Cardiac muscle cell (in vitro differentiated cells and primary cell): ENCODE results near the gene RCVRN. TPM values are rescaled to one million over a fixed set of nuclear protein-coding genes. Genes with fewer than 3 reads are reported as not detected.

Experiments
- DNase-seq, 2 donors: peaks; one replicate each; pipeline versions ENCODE4 v3.0.0 to v3.0.0-alpha.2; 2010 to 2017; ENCODE audit warnings: low read depth in 1 of 2, low spot score in 1 of 2
- H3K27ac ChIP-seq: fragments of 200-600 bp; sonication (generic); 2 replicates; pipeline ENCODE4 v1.5.1; 2016
- H3K27me3 ChIP-seq: fragments of 200-600 bp; sonication (generic); 2 replicates; pipeline ENCODE4 v1.6.0; 2016; ENCODE audit warnings: control low read depth
- H3K36me3 ChIP-seq: fragments of 200-600 bp; sonication (generic); 2 replicates; pipeline ENCODE4 v1.5.1; 2016; ENCODE audit warnings: control low read depth
- H3K4me1 ChIP-seq: fragments of 200-600 bp; sonication (generic); 2 replicates; pipeline ENCODE4 v1.8.1; 2017; ENCODE audit warnings: low read depth, mild to moderate bottlenecking, mixed run types
- H3K4me3 ChIP-seq: fragments of 200-600 bp; sonication (generic); 2 replicates; pipeline ENCODE4 v1.5.1; 2016; ENCODE audit warnings: mild to moderate bottlenecking
- H3K9me3 ChIP-seq: fragments of 200-600 bp; sonication (generic); 2 replicates; pipeline ENCODE4 v1.5.1; 2017; ENCODE audit warnings: low read depth, mild to moderate bottlenecking, control low read depth
- polyA plus RNA-seq: library from polyadenylated mRNA; unstranded; fragments of >200 nt; fragmentation: Nextera tagmentation; extraction: Ambion mirVana; gene quantifications from 2 replicates; pipeline ENCODE4 v1.2.1, GENCODE V29; 2016
- total RNA-seq: library from RNA; depleted of rRNA; stranded (reverse); fragments of >200 nt; gene quantifications from 2 replicates; pipeline ENCODE4 v1.2.3, GENCODE V29; 2016
- TF ChIP-seq, protein P1 (sequence below): IDR thresholded peaks from 2 replicates; pipeline ENCODE4 v1.5.1; 2012; ENCODE audit warnings: low read depth, mild to moderate bottlenecking, low read length

RCVRN gene
- total and polyA plus RNA-seq, 2 experiments from 2014 or later, result 0.06 TPM; not detected in 1

DNA sequence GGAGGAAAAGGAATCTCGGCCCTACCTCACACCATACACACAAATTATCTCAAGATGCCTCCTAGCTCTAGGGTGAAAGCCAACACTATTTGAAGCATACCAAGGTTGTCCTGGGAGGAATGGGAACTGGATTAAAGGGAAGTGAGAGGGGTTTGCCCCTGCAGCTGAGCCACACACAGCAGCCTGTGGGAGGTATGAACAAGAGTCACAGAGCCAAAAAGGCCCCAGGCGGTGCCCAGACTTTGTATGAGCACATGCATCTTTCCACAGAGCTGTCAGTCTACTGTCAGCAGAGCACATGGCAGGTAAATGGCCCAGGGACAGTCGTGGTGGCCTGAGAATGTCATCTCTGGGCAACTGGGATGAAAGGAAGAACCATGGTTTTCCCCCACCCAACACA is 31.0 kb upstream of the RCVRN start:
- Histone ChIP-seq H3K4me1 (no peaks in the 10 kb centered on the region), H3K27me3 (no peaks in the 10 kb centered on the region), H3K4me3 (no peak overlapping the region), H3K27ac (no peak overlapping the region), H3K9me3 (no peaks in the 10 kb centered on the region), H3K36me3 (no peaks in the 10 kb centered on the region)
- TF ChIP-seq, protein P1, sequence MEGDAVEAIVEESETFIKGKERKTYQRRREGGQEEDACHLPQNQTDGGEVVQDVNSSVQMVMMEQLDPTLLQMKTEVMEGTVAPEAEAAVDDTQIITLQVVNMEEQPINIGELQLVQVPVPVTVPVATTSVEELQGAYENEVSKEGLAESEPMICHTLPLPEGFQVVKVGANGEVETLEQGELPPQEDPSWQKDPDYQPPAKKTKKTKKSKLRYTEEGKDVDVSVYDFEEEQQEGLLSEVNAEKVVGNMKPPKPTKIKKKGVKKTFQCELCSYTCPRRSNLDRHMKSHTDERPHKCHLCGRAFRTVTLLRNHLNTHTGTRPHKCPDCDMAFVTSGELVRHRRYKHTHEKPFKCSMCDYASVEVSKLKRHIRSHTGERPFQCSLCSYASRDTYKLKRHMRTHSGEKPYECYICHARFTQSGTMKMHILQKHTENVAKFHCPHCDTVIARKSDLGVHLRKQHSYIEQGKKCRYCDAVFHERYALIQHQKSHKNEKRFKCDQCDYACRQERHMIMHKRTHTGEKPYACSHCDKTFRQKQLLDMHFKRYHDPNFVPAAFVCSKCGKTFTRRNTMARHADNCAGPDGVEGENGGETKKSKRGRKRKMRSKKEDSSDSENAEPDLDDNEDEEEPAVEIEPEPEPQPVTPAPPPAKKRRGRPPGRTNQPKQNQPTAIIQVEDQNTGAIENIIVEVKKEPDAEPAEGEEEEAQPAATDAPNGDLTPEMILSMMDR, result no peak
- no peak for DNase-seq

GRCh38 chr17:9935408-9935807 is 30.3 kb upstream of the RCVRN start:
- TF ChIP-seq, protein P1, result no peak
- Histone ChIP-seq H3K4me1 (no peaks in the 10 kb centered on the region), H3K4me3 (no peak overlapping the region), H3K27me3 (no peaks in the 10 kb centered on the region), H3K27ac (no peak overlapping the region), H3K9me3 (no peaks in the 10 kb centered on the region), H3K36me3 (no peaks in the 10 kb centered on the region)
- peak in 1 of 2 donors; percentile 29 for DNase-seq

GRCh38 chr17:9934331-9934730 is 29.3 kb upstream of the RCVRN start:
- TF ChIP-seq, protein P1, result no peak
- Histone ChIP-seq H3K4me1 (no peaks in the 10 kb centered on the region), H3K4me3 (no peak overlapping the region), H3K27ac (no peak overlapping the region), H3K36me3 (no peaks in the 10 kb centered on the region), H3K27me3 (no peaks in the 10 kb centered on the region), H3K9me3 (no peaks in the 10 kb centered on the region)
- no peak for DNase-seq

DNA sequence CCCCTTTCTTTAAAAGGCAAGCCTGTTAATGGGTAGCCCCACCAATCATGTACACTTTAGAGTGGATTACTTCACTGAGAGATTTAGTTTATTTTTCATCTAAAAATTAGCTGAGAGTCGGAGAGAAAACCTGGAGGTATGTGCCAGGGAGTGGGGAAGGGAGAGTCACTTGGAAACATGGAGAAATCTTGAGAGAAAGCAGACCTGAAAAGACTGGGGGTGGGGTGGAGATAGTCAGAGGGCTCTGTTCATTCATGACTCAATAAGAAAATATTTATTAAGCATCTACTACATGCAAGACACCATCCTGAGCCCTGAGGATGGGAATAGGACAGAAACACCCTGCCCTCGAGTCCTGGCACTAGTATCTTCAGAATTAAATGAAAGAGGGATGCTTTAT is 27.4 kb upstream of the RCVRN start:
- Histone ChIP-seq H3K4me3 (no peak overlapping the region), H3K27me3 (no peaks in the 10 kb centered on the region), H3K36me3 (no peaks in the 10 kb centered on the region), H3K27ac (no peak overlapping the region), H3K9me3 (no peaks in the 10 kb centered on the region), H3K4me1 (no peaks in the 10 kb centered on the region)
- peak in 1 of 2 donors; percentile 42 for DNase-seq
- TF ChIP-seq, protein P1, result no peak

DNA sequence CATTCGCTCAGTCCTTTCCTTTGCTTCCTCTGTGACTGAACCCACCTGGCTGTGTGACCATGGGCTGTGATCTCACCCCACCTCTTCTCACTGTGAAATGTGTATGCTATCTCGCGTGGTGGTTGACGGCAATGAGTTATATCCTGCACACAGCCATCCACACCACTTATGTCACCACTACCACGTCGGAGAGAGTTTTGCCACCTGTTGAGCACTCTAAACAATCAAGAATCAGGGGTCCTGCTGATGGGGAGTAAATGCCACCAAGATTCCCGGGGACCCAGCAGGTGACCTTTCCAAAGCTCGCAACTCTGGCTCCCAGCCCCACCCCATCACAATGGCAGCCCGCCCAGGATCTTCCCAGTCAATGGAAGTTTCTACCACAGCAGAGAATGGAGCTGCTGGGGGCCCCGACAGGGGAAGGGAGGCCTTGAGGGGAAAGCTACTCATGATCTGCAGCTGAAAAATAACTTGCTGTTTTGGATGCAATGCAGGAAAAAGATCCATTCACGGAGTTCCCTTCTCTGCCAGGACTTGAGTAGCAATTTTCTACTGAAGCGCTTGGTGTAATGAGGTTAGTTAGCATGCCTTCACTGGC is 26.2 kb upstream of the RCVRN start:
- Histone ChIP-seq H3K4me1 (no peaks in the 10 kb centered on the region), H3K4me3 (no peak overlapping the region), H3K27ac (no peak overlapping the region), H3K36me3 (no peaks in the 10 kb centered on the region), H3K9me3 (no peaks in the 10 kb centered on the region), H3K27me3 (no peaks in the 10 kb centered on the region)
- DNase-seq, result no peak
- TF ChIP-seq, protein P1, result no peak
